HG02571 (cell line): ENCODE results near the gene DENND2A.
A peak's percentile ranks its signal among the peaks of the same experiment; 100 is the strongest.
"Not testable (repeated sequence)": the region's sequence is repeated elsewhere in the genome, so short reads cannot be mapped to it uniquely, and the experiment has no call there.

Experiments used
- ATAC-seq: cut with Tn5 transposase; IDR thresholded peaks from one replicate; pipeline ENCODE4 v1.9.1; 2021; ENCODE audit warnings: mild to moderate bottlenecking, moderate library complexity; ENCODE audit not compliant: unreplicated experiment

DENND2A gene

GRCh38 chr7:140640727-140641523, at the start of gene DENND2A:
Gene DENND2A (minus strand): TSS chr7:140640813. CDS start chr7:140602397, 38,416 bp downstream.
- no peak for ATAC-seq

DNA sequence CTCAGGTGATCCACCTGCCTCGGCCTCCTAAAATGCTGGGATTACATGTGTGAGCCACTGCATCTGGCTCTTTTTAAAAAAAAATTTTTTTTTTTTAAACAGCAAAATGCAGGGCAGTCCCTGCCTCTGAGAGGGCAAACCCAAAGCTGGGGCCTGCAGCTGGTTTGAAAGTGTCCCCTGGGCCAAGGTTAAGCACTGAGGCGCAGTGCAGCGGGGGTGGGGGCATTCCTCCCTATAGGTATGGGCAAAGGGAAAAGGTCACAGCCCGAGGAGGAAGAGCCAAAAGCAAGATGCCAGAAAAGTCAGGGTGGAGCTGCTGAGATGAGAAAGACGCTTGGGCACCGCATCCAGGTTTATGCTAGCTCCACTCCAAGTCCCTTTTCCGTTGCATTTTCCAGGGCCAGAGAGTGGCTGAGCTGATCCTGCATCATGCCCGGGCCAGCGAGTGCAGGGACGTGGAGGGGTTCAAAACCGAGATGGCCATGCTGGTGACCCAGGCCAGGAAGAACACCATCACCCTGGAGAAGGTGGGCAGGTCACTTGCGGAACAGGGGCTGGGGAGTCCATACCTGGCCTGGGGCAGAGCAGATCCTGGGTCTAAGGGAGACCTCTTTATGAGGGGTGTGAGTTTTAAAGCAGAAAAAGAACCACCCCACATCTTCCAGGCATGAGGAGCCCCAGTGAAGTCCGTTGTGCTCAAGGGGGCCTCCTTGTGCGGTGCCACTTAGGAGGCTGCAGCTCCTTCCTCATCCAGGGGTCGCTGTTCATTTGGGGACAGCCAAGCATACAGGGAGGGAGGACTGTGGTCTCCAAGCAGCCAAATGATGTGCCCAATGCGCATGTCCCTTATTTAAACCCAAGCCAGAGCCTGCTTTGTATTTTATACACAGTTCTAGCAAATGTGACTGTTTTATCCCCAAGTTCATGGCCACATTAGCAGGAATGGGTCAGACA, 48.9 kb upstream of the DENND2A start:
- ATAC-seq, result no peak

- ATAC-seq, result no peak
Measured at GRCh38 chr7:140688341-140688740, 47.7 kb upstream of the DENND2A start.

- no peak for ATAC-seq
Measured at GRCh38 chr7:140686921-140687320, 46.3 kb upstream of the DENND2A start.

DNA sequence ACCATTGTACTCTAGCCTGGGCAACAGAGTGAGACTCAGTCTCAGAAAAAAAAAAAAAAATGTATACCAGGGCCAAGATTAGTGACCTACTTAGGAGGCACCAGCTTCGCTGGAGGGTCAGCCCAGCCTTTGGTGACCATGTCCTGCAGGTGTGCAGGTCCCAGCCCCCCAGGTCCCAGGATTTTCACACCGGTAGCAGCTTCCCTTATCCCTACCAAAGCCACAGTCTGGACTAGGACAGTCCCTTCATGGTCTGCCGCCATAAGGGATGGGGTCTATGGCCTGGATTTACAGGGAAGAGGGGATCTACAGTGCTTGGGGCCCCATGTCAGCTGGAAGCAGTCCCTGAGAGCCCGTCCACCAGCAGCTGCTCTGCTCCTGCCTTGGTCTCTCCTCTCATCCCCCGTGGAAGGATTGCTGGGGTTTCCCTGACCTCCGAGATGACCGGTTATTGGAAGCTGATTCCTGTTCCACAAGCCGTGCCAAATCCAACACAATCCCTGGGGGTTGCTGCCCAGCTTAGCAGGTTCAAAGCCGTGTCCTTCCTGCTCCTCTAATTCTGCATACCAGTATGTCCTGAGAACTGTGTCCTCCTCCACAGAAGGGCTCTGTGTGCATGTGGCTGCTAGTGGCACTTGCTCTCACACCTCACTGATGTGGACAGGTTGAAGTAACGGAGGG, 44.9 kb upstream of the DENND2A start:
- ATAC-seq, result no peak

- no peak for ATAC-seq
Measured at GRCh38 chr7:140684066-140684950, 43.7 kb upstream of the DENND2A start.

GRCh38 chr7:140683657-140684056, 43.0 kb upstream of the DENND2A start:
- ATAC-seq, result no peak

DNA sequence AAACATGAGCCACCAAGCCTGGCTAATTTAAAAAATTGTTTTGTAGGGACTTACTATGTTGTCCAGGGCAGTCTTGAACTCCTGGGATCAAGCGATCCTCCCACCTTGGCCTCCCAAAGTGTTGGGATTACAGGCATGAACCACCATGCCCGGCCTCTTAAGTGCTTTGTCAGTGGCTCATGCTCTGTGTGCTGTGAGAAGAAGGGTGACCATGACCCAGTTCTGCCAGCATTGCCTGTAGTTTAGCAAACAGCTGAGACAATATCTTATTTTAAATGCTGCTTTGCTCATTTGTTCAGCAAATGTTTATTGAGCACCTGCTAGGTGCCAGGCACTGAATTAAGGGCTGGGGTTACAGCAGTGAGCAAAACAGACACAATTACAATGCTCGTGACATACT, 41.2 kb upstream of the DENND2A start:
- no peak for ATAC-seq

GRCh38 chr7:140680886-140681285, 40.3 kb upstream of the DENND2A start:
- no peak for ATAC-seq

DNA sequence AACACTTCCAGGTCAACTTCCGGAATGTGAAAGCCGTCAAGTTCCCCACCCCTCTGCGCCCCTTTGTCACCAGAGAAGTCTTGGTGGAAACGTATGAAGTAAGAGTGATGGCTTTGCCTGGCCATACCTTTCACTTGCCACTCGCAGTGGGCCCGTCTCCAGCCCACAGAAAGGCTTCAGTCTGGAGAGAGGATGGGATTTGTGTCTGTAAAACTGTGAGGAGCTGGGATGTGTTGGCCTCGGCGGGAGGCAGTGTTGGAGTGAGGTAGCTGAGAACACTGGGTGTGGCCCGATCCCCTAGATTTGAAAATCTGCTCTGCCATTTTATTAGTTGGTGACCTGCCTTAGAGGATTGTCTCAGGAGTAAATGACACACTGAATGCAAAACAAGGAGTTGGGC, 38.6 kb upstream of the DENND2A start:
- ATAC-seq, result no peak

DNA sequence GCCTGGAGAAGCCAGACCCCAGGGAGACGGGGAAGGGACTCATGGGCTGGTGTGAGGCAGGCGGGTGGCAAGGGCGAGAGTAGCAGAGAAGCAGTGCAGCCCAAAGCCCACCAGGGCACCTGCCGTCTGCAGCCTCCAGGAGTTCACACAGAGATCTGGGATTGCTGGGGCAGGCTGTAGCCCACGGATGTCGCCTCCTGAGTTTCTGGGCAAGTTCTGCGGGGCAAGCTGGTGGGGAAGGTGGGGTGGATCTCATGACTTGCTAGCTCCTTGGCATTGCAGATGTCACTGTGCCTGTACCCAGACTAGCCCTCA, 38.2 kb upstream of the DENND2A start:
- no peak for ATAC-seq

DNA sequence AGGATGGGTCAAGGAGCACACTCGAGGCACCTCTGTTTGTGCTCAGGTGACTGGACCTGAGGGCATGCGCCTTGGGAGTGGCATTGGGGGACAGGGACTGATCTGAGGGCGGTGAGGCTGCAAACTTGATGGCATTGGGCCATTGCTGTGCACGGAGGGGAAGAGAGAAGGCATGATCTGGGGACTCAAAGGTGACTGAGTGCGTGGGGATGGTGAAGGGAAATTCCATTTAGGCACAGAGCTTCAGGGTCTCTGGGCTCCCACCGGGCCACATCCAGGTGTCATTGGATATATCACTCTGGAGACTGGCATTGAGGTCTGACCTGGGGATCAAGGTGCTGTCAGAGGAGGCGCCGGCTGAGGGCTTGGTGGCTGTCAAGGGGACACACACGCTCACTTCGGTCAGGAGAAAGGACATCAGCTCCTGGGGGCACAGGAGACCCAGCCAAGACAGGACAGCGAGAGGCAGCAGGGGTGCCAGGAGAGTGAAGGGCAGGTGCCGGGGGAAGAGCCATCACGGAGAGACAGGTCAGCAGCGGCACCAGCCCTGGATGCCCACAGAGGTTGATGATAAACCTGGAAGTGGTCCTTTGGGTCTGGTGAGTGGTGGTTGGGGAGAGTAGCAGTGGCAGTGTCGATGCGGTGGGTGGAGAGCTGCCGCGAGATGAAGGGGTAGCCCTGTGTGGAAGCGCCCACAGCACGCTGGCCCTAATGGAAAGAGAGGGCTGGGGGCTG, 37.6 kb upstream of the DENND2A start:
- no peak for ATAC-seq

GRCh38 chr7:140677496-140677895, 36.9 kb upstream of the DENND2A start:
- ATAC-seq, result no peak

GRCh38 chr7:140676956-140677355, 36.3 kb upstream of the DENND2A start:
- not testable (repeated sequence) for ATAC-seq

- peak; percentile 37 for ATAC-seq
Measured at GRCh38 chr7:140676306-140676705, 35.7 kb upstream of the DENND2A start.

- no peak for ATAC-seq
Measured at GRCh38 chr7:140675726-140676125, 35.1 kb upstream of the DENND2A start.

DNA sequence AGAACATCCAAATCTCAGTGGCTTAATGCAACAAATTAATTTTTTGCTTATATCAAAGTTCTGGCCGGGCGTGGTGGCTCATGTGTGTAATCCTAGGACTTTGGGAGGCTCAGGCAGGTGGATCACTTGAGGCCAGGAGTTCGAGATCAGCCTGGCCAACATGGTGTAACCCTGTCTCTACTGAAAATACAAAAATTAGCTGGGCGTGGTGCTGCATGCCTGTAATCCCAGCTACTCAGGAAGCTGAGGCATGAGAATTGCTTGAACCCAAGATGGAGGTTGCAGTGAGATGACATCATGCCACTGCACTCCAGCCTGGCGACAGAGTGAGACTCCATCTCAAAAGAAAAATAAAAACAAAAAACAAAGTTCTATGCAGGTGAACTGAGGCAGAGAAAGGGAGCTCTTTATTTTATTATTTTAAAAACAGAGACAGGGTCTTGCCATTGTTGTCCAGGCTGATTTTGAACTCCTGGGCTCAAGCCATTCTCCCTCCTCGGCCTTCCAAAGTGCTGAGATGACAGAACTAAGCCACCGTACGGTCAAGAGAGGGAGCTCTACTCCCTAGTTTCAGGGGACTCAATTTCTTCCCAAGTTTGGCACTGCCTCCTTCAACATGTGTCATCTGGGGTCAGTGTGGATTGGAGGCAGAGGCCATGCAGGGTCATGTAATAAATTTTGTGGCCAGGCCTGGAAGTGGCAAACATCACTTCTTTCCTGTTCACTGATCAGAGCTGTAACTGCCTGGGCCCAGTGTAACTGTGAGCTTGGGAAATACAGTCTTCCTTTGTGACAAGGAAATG, 34.5 kb upstream of the DENND2A start:
- ATAC-seq, result no peak

GRCh38 chr7:140674356-140674800, 33.8 kb upstream of the DENND2A start:
- ATAC-seq, result no peak

- no peak for ATAC-seq
Measured at GRCh38 chr7:140673774-140674155, 33.2 kb upstream of the DENND2A start.
